Stimulated activated CD8-positive, alpha-beta memory T cell treated with anti-CD3 and anti-CD28 coated beads, Interleukin-12 subunit alpha, Interleukin-12 subunit beta, amount 100 ng/mL, for 1 hour (primary cell): Measurements from ENCODE around the gene C2CD2.
"Not testable (repeated sequence)": the region's sequence is repeated elsewhere in the genome, so short reads cannot be mapped to it uniquely, and the experiment has no call there.

Experiments
- DNase-seq: peaks from one replicate; pipeline ENCODE4 v3.0.0-alpha.2; 2020; ENCODE audit warnings: low read depth

The C2CD2 gene

DNA sequence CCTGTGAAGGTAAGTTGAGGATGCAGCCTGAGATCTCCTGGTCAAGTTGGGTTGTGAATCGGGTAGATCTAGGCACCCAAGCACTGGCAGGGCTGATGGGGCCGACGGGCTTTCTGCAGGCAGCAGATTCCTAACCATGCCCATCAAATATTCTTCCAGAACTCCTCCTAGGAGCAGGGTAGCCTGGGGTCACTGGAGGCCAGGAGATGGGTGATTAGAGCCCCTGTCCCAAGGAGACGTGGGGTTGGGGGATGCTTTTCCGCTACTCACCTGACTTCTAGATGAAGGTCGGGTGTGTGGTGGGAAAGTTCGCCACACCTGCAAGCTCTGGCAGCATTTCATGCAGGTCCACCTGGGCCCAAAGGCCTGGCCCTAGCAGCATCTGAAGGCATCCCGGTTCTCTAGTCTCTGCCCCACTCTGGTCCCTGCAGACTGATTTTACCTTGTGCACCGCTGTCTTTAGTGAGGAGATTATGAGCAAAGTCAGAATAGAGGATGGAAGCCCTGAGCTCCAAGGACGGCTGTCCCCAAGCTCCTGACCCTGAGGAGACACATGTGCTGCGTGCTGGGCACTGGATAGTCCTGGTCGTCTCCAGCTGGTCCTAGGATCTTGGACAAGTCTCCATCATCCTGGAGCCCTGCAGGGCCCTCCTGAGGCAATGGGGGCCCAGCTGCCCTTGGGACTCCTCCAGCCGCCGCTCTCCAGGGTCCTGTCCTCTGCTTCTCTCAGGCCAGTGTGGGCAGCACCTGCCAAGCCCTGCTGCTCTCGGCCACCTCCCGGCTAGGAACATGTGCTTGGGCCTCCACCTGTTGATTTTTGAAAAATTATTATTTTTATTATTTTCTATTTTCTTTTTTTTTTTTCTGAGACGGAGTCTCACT lies 21.8 kb upstream of the C2CD2 start:
- no peak for DNase-seq

- DNase-seq, result no peak
These were observed 20.9 kb upstream of the C2CD2 start for GRCh38 chr21:41974752-41975053.

DNA sequence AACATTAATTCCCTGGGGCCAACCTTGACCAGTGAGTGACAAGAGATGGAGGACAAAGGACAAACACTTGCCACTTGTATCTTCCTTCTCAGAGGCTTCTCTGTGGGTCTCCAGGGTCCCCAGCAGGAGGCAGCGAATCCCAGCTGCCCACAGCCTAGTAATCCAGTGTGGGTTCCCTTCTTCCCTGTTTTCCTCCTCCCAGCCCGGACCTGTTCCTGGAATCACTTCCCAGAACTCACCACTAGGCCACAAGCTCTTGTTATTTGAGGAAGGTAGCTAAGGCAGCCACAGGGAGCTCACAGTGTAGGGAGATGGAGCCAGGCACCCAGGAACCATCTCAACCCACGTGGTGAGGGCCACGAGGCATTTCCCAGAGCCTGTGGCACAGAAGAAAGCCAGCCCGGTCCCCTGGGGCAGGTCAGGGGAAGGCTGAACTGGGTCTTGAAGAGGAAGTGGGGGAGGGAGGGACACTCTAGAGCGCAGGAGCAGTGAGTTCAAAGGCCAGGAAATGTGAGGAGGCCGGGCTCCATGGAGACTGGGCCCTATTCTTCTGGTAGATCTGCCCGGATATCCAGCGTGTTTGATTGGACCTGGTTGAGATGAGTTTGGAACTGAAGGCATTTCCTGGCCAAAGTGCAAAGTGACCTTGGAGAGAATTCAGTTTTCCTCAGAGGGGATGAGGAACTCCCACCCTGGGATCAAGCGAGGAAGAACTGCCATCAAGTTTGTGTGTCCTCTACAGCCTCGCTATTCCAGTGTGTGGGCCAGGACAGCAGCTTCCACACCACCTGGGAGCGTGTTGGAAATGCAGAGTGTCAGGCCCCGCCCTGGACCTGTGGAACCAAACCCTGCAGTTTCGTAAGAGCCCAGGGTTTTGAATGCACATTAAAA lies 20.3 kb upstream of the C2CD2 start:
- DNase-seq, result no peak

GRCh38 chr21:41973427-41973831 lies 19.6 kb upstream of the C2CD2 start:
- DNase-seq, result no peak

DNA sequence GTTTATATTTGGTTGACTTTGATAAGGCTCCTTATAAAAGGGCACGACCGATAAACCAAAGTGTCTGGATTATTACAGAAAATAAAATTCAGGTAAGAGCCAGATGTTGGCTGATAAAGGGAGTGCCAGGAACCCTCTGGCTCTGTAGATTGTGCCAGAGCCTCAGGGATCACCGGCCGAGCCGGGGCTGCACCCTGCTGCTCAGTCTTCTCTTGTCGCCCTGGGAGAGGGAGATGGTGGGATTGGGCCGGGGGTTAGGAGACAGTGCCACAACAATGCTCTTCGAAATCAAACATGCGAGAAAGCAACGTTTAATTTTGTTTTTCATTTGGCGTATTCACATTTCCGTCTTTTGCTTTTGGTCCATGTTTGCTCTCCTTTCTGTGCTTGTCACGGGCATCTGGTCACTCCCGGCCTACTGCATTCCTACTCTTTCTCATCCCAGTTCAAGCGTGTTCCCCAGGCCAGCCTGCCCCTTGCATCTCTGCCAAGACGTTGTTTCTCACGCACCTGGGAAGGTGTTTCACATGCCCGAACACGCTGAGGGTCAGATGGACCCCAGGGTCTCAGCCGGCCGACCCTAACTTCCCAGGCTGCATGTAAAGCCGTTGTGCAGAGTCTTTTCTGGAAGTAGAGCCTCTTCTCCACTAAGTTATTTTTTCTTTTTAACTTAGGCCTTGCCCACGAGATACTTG lies 18.8 kb upstream of the C2CD2 start:
- DNase-seq, result no peak

DNA sequence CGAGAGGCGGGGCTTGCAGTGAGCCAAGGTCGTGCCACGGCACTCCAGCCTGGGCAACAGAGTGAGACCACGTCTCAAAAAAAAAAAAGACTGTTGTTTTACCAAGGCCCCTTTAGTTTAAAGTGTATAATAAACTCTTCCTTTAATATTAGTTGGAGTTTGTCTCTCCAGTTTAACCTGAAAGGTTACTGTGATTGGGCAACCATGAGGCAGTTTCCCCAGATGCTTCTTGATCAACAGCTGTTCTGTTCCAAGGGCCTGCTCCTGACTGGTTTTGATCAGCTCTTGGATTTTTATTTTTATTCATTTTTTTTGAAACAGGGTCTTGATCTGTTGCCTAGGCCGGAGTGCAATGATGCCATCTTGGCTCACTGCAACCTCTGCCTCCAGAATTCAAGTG lies 18.1 kb upstream of the C2CD2 start:
- no peak for DNase-seq

DNA sequence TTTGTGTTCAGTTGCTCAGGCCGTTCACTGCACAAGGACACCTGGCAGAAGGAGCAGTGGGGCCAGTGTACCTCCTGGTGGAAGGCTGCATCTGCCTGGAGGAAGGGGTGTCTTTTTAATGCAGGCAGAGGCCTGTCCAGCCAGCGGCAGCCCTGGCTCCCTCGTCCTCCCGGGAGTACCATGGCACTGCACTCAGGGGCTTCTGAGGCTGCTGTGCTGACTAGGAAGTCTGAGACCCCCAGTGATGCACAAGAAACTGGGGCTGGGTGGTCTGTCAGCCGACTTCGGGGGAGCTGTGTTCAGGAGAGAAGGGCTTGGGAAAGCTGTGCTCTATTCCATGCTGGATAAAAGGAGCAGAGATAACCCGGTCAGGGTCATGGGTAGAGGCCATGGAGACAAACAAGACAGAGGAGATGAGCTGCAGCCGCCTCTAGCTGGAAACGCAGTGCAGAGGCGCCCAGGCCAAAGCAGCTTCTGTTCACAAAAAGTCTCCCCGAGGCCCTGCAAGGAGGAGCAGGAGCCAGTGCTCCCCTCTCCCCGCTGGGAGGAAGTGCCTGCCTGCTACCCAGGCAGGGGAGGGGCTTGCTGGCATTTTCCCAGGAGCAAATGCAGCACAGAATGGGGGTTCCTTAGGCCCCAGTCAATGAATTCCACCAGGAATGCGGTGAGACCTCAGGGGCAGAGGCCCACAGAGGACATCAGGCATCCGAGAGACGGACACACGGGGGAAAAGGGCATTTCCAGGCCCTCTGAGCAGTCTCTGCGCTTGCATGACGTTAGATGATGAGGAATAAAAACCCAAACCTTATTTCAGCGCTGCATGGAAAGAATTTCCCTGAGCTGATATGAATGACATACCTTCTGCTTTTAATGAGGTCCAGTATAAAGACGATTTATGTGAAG lies 17.2 kb upstream of the C2CD2 start:
- no peak for DNase-seq

GRCh38 chr21:41970106-41970391 lies 16.2 kb upstream of the C2CD2 start:
- no peak for DNase-seq

GRCh38 chr21:41967708-41968107 lies 13.9 kb upstream of the C2CD2 start:
- no peak for DNase-seq

GRCh38 chr21:41966872-41967621 lies 13.2 kb upstream of the C2CD2 start:
- no peak for DNase-seq

GRCh38 chr21:41966041-41966833 lies 12.4 kb upstream of the C2CD2 start:
- no peak for DNase-seq

DNA sequence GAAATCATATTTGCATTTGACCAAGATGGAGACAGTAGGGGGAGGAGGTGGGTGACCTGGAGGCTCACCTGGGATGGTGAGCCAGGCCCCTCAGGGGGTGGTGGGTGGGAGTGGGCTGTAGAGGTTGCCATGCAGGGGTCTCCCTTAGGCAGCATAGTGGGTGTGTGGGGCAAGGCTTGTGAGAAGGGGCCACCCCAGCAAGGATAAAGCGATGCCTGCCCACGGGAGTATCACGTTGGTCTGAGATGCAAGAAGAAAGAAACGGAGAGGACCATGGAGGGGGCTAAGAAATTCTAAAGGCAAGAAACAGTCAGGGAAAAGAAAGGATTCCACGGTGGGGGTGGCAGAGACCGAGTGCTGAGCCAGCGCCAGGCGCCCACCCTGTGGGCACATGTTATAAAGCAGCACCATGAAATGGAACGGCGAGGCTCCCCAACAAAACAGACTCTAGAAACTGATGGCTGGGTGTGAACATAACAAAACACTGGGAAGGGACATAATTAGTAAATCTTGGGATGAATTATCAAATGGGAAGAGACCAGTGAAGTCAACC lies 11.7 kb upstream of the C2CD2 start:
- DNase-seq, result no peak

DNA sequence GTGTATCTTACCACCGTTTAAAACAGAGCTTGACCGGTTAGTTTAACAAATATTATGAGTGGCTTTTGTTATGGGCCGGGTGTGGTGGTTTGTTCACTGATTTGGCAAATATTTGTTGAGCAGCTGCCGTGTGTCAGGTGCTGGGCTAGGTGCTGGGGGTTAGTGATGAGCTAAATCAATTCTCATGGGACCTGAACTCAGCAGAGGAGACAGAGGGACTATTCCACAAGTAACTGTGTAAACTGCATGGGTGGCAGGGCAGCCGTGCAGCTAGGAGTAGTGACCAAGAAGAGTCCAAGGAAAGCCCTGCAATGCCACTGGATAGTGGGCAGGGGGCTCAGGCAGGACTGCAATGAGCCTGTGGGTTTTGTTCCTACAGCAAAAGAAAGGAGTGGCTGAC lies 11.2 kb upstream of the C2CD2 start:
- DNase-seq, result no peak

DNA sequence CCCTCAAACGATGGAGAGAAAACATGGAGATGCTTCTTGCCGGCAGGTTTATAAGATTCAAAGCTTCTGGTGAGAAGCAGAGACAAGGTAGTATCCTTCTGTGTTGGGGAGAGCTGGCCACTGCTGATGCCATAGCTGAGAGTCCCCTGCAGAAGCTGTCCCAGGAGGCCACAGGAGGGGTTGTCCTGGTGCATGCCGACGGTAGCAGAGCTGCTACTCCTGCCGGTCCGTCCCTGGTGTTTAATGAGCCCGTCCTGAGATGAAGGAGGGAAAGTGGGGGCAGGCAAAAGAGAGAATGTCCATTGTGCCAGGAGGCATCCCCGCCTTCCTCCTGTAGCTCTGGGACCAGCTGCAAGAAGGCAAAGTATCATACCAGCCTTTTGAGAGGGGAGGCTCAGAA lies 10.4 kb upstream of the C2CD2 start:
- DNase-seq, result no peak

DNA sequence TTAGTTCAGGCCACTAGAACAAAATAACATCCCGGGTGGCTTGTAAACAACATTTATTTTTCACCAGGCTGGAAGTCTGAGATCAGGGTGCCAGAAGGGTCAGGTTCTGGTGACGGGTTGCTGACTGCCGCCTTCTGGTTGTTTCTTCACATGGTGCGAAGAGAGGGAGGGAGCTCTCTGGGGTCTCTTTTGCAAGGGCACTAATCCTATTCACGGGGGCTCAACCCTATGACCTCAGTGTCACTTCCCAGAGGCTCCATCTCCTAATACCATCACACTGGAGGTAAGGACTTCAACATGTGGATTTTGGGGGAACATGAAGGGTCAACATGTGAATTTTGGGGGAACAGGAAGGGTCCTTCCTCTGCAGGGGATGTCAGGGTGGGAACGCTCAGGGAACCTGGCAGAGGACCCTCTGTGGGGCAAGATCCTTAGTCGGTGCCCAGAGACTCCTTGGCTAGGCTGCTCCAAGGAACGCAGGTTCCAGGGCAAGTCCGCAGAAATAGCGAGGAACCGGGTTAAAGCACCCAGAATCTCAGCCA lies 8.7 kb upstream of the C2CD2 start:
- DNase-seq, result no peak

DNA sequence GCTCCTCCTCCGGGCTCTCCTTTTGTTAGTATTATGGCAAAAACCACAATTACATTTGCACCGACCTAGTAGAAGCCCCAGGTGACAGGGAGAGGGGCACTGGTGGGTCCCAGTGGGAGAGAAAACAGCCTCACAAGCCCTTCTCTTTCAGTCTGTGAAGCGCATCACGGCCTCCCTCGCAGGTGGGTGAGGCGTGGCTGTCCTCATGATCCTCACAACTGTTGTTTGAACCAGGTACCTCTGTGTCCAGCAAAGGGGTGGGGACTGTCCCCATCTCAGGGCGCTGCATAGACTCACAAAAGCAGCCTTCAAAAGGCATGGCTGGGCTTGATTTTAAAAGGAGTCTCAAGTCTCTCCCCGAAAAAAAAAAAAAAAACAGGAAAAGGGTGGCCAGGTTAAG lies 7.9 kb upstream of the C2CD2 start:
- DNase-seq, result no peak

- no peak for DNase-seq
These were observed 7.5 kb upstream of the C2CD2 start for GRCh38 chr21:41961282-41961701.

DNA sequence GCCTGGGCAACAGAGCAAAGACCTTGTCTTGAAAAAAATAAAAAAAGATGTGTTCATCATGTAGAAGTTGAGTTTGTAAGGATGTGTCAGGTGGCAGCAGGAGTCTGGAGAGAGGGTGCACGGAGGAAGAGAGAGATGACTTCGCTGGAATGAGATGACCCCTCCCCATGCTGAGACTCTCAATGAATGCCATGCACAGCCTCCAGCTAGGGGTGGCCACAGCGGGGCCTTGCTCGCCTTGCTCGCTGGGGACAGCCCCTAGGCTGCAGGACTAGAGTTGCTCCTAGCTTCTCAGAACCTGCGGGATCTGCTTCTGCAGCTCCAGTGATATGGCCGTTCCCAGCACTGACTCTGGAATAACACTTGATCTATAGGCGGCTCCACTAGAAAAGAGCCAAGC lies 6.6 kb upstream of the C2CD2 start:
- DNase-seq, result no peak

DNA sequence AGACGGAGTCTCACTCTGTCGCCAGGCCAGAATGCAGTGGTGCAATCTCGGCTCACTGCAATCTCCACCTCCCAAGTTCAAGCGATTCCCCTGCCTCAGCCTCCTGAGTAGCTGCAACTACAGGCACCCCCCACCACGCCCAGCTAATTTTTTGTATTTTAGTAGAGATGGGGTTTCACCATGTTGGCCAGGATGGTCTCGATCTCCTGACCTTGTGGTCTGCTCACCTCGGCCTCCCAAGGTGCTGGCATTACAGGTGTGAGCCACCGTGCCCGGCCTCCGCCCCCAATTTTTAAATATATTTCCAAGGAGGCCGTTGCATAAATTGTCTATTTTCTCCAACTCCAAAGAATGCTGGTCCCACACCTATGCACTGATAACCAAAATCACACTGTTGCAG lies 5.9 kb upstream of the C2CD2 start:
- not testable (repeated sequence) for DNase-seq
